ENCODE results near the gene FKBP10. TPM values are rescaled to one million over a fixed set of nuclear protein-coding genes. Genes with fewer than 3 reads are reported as not detected.

Gene FKBP10
- total and polyA plus RNA-seq, 4 donors = 70.5 to 260 (median 156) TPM

DNA sequence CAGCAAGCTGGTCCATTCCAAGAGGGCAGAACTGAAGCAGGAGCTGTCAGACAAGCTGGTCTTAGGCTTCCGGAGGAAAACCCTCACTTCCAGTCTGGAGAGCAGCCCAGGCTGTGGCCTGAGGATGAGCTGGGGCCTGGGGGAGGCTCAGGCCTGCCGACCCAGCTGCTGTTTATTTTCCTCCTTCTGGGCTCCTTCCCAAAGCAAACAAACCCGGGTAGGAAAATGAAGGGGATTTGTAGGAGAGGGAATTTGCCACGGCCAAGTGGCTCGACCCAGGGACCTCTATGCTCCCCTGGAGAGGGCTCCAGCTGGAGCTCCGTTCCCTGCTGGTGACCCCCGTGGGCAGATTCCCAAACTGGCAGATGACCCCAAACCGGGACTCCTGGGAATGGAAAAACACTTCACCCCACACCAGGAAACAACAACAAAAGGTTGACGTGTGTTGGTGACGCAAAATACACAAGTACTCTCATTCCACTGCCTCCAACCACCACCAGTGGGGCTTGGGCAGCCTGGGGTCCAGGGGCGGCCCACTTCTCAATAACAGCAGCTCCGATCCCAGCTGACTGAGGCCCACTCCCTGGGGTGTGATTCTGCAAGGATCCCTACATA lies 35.1 kb upstream of the FKBP10 start:
- DNase-seq = peak in 1 of 2 donors; percentile 78
- Histone ChIP-seq H3K36me3 (ENCODE audit: control insufficient read depth in 1 of 2, insufficient read depth in 2 of 2, low read length in 1 of 2) (no peaks in the 10 kb centered on the region), H3K27ac (ENCODE audit: low read depth in 1 of 2, low read length in 2 of 2) (peak overlapping the region in 1 of 2 donors; percentile 41), H3K4me1 (ENCODE audit: control insufficient read depth in 1 of 2, insufficient read depth in 2 of 2, low read length in 2 of 2) (no peaks in the 10 kb centered on the region), H3K9me3 (ENCODE audit: control insufficient read depth, low read length) (no peaks in the 10 kb centered on the region), H3K4me3 (ENCODE audit: low read length in 2 of 2) (no peak overlapping the region), H3K27me3 (ENCODE audit: control insufficient read depth in 1 of 2, insufficient read depth in 2 of 2, low read length in 1 of 2) (no peaks in the 10 kb centered on the region)
- WGBS, 2 donors = 19 to 22% methylated on average over 12 of the region's 12 CpGs
- peak; percentile 72 for ATAC-seq (ENCODE audit: low FRiP score)
- intact Hi-C loops (cut with DNase I) = no loop called here

DNA sequence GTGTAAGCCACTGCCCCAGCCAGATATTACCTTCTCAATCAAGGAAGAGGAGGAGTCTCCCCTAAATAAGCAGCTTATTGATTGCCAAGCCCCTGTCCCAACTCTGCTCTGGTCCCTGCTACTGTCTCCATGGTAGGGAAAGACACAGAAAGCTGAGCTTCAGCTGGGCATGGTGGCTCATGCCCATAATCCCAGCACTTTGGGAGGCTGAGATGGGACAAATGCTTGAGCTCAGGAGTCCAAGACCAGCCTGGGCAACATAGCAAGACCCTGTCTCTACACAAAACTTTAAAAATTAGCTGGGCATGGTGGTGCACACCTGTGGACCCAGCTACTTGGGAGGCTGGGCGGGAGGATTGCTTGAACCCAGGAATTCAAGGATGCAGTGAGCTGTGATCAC lies 32.9 kb upstream of the FKBP10 start:
- 95 to 100% methylated on average over 1 of the region's 1 CpG for WGBS, 2 donors
- intact Hi-C loops (cut with DNase I) = no loop called here
- DNase-seq = no peak
- no peak for ATAC-seq (ENCODE audit: low FRiP score)
- no peaks in the 10 kb centered on the region for H3K9me3 ChIP-seq (ENCODE audit: control insufficient read depth, low read length)
- no peaks in the 10 kb centered on the region for H3K36me3 ChIP-seq (ENCODE audit: control insufficient read depth in 1 of 2, insufficient read depth in 2 of 2, low read length in 1 of 2)
- no peak overlapping the region for H3K27ac ChIP-seq (ENCODE audit: low read depth in 1 of 2, low read length in 2 of 2)
- no peaks in the 10 kb centered on the region for H3K27me3 ChIP-seq (ENCODE audit: control insufficient read depth in 1 of 2, insufficient read depth in 2 of 2, low read length in 1 of 2)
- H3K4me1 ChIP-seq (ENCODE audit: control insufficient read depth in 1 of 2, insufficient read depth in 2 of 2, low read length in 2 of 2) = no peaks in the 10 kb centered on the region
- H3K4me3 ChIP-seq (ENCODE audit: low read length in 2 of 2) = no peak overlapping the region

DNA sequence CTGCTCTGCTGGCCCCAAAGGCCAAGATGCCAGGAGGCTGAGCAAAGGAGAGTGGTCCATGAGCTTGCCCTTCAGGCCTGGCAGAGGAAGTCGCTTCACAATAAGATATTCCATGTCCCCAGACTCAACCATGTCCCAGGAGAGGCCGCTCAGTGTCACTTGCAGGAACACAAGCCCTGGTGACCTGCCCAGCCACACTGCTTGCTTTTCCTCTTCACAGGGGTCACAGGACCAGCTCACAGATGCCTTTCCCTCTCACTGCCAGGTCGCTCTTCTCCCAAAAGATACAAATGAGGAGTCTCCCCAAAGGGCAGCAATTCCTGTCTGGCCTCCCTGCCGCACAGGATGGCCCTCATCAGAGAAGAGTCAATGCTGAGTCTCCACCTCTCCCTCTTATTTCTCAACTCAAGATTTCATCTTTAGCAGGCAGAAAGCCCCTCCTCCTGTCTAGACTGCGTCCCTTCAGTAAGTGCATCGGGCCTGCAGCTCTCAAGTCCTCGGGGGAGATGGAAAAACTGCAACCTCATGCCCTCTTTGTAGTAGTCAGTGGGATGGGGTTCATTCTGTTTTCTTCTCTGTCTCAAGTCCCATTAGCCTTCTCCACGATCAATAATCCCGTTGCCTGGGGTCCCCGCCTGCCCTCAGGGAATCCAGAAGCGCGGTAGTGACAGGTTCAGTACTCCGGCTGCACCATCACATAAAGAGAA lies 31.2 kb upstream of the FKBP10 start:
- Histone ChIP-seq H3K9me3 (ENCODE audit: control insufficient read depth, low read length) (no peaks in the 10 kb centered on the region), H3K4me1 (ENCODE audit: control insufficient read depth in 1 of 2, insufficient read depth in 2 of 2, low read length in 2 of 2) (peaks cover 0 to 6% of the 10 kb centered on the region in 2 donors), H3K27ac (ENCODE audit: low read depth in 1 of 2, low read length in 2 of 2) (no peak overlapping the region), H3K4me3 (ENCODE audit: low read length in 2 of 2) (no peak overlapping the region), H3K36me3 (ENCODE audit: control insufficient read depth in 1 of 2, insufficient read depth in 2 of 2, low read length in 1 of 2) (no peaks in the 10 kb centered on the region), H3K27me3 (ENCODE audit: control insufficient read depth in 1 of 2, insufficient read depth in 2 of 2, low read length in 1 of 2) (no peaks in the 10 kb centered on the region)
- DNase-seq (no peak), ATAC-seq (ENCODE audit: low FRiP score) (no peak)
- intact Hi-C loops (cut with DNase I) = no loop called here
- WGBS, 2 donors = 74 to 78% methylated on average over 13 of the region's 13 CpGs

DNA sequence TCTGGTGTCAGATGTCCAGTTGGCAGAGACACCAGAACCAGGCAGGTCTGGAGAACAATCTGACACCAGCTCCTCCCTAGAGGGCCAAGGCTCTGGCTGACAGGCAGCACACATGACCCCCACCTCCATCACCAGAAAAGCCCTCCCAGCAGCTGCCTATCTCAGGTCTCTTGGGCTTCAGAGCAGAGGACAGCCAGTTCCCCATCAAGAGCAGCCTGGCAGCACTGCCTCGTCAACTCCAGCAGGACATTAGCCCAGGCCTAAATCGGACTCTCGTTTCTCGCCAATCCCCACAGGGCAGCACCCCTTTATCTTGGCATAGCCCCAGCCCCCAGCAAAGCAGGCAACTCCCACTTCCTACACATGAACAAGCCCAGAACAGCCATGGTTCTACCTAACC lies 30.7 kb upstream of the FKBP10 start:
- no peaks in the 10 kb centered on the region for H3K36me3 ChIP-seq (ENCODE audit: control insufficient read depth in 1 of 2, insufficient read depth in 2 of 2, low read length in 1 of 2)
- H3K4me1 ChIP-seq (ENCODE audit: control insufficient read depth in 1 of 2, insufficient read depth in 2 of 2, low read length in 2 of 2) = peaks cover 0 to 6% of the 10 kb centered on the region in 2 donors
- H3K27me3 ChIP-seq (ENCODE audit: control insufficient read depth in 1 of 2, insufficient read depth in 2 of 2, low read length in 1 of 2) = no peaks in the 10 kb centered on the region
- no peaks in the 10 kb centered on the region for H3K9me3 ChIP-seq (ENCODE audit: control insufficient read depth, low read length)
- no peak overlapping the region for H3K4me3 ChIP-seq (ENCODE audit: low read length in 2 of 2)
- intact Hi-C loops (cut with DNase I) = no loop called here
- no peak overlapping the region for H3K27ac ChIP-seq (ENCODE audit: low read depth in 1 of 2, low read length in 2 of 2)
- ATAC-seq (ENCODE audit: low FRiP score) = no peak
- DNase-seq = no peak
- WGBS, 2 donors = 0 to 10% methylated on average over 4 of the region's 4 CpGs

DNA sequence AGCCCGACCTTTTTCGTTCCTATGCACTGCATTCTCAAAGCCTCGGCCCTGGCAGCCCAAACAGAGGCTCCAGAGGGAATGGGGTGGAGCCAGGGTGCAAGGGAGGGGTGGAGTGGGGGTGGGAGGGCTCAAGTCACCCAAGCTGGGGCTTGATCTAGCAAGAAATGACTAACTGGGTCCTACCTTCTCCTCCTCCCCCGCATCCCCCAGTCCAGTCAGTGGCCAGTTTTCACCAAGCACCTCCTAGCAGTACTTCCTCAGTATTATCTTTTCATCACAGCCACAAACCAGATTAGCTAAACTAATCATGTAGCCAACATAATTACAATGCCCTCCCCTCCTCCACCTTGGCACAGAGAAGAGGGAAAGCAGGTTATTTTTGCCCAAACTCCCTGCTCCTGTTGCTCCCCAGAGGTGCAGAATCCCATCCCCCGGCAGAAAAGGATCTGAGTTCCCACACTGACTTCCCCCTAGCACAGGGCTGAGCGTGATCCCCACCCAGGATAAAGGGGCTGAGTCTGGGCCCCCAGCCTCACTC lies 28.5 kb upstream of the FKBP10 start:
- H3K36me3 ChIP-seq (ENCODE audit: control insufficient read depth in 1 of 2, insufficient read depth in 2 of 2, low read length in 1 of 2) = no peaks in the 10 kb centered on the region
- no peaks in the 10 kb centered on the region for H3K9me3 ChIP-seq (ENCODE audit: control insufficient read depth, low read length)
- DNase-seq (no peak), ATAC-seq (ENCODE audit: low FRiP score) (peak; percentile 22)
- H3K27me3 ChIP-seq (ENCODE audit: control insufficient read depth in 1 of 2, insufficient read depth in 2 of 2, low read length in 1 of 2) = no peaks in the 10 kb centered on the region
- no peak overlapping the region for H3K27ac ChIP-seq (ENCODE audit: low read depth in 1 of 2, low read length in 2 of 2)
- H3K4me1 ChIP-seq (ENCODE audit: control insufficient read depth in 1 of 2, insufficient read depth in 2 of 2, low read length in 2 of 2) = peaks cover 0 to 6% of the 10 kb centered on the region in 2 donors
- WGBS, 2 donors = 17 to 19% methylated on average over 6 of the region's 6 CpGs
- intact Hi-C loops (cut with DNase I) = no loop called here
- H3K4me3 ChIP-seq (ENCODE audit: low read length in 2 of 2) = no peak overlapping the region

DNA sequence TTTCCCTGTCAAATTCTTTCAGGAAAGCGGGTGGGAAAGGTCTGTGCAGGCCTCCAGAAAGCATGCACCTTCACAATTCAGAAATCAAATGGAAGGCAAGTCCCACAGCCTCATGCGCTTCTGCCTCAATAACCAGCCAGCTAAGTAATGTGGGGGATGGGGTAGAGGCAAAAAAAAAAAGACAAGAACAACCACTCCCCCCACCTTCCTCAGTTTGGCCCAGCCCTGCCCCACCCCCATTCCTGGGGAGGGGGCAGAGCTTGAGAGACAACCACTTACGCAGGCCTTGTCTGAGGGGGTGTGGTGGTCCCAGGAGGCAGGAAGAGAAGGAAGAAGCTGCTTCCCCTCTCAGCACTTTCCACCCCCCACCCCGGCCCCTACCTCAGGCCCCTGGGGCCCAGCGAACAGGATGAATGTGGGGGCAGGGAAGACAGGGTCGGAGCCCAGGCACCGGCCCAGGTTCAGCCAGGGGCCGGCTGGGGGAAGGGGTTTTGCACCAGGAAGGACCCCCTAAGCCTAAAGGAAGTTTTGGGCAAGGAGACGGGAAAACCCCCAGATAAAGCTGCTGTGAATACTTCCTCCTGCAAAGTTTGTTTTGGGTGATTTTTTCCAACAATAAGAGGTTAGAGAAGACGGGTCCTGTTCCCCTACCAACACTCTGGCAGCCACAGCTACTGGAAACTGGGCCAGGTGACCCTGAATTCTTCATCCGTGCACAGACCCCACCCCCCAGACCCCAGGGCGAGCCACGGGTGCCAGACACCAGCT lies 27.5 kb upstream of the FKBP10 start:
- 11 to 12% methylated on average over 12 to 13 of the region's 13 CpGs for WGBS, 2 donors
- H3K27me3 ChIP-seq (ENCODE audit: control insufficient read depth in 1 of 2, insufficient read depth in 2 of 2, low read length in 1 of 2) = no peaks in the 10 kb centered on the region
- intact Hi-C loops (cut with DNase I) = no loop called here

DNA sequence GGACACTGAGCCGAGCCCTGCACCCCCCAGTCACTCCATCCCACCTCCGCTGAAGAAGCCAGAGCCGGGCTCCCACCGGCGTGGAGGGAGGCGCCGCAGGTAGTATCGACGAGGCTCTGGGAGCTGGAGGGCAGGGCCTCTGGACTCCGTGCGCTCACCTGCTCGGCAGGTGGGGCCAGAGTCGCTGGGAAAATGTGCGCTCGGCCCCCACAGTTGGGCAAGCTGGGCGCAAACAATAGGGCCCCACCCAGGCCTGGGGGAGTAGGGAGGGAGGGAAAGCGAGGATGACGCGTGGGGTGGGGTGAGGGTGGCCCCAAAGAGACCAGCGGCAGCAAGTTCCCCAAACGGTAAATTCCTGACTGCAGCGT lies 27.0 kb upstream of the FKBP10 start:
- intact Hi-C loops (cut with DNase I) = no loop called here
- H3K4me1 ChIP-seq (ENCODE audit: control insufficient read depth in 1 of 2, insufficient read depth in 2 of 2, low read length in 2 of 2) = peaks cover 0 to 6% of the 10 kb centered on the region in 2 donors
- peak overlapping the region; percentile 31 to 51 for H3K4me3 ChIP-seq (ENCODE audit: low read length in 2 of 2)
- ATAC-seq (ENCODE audit: low FRiP score) (peak; percentile 24), DNase-seq (no peak)
- H3K27me3 ChIP-seq (ENCODE audit: control insufficient read depth in 1 of 2, insufficient read depth in 2 of 2, low read length in 1 of 2) = no peaks in the 10 kb centered on the region
- H3K9me3 ChIP-seq (ENCODE audit: control insufficient read depth, low read length) = no peaks in the 10 kb centered on the region
- no peaks in the 10 kb centered on the region for H3K36me3 ChIP-seq (ENCODE audit: control insufficient read depth in 1 of 2, insufficient read depth in 2 of 2, low read length in 1 of 2)
- WGBS, 2 donors = 1% methylated on average over 21 to 22 of the region's 22 CpGs
- H3K27ac ChIP-seq (ENCODE audit: low read depth in 1 of 2, low read length in 2 of 2) = no peak overlapping the region

More for the DNA sequence above, 27.5 kb upstream of the FKBP10 start:
- no peaks in the 10 kb centered on the region for H3K36me3 ChIP-seq (ENCODE audit: control insufficient read depth in 1 of 2, insufficient read depth in 2 of 2, low read length in 1 of 2)
- ATAC-seq (ENCODE audit: low FRiP score) (no peak), DNase-seq (no peak)
- peak overlapping the region; percentile 31 to 51 for H3K4me3 ChIP-seq (ENCODE audit: low read length in 2 of 2)
- H3K4me1 ChIP-seq (ENCODE audit: control insufficient read depth in 1 of 2, insufficient read depth in 2 of 2, low read length in 2 of 2) = peaks cover 0 to 6% of the 10 kb centered on the region in 2 donors
- H3K9me3 ChIP-seq (ENCODE audit: control insufficient read depth, low read length) = no peaks in the 10 kb centered on the region
- no peak overlapping the region for H3K27ac ChIP-seq (ENCODE audit: low read depth in 1 of 2, low read length in 2 of 2)

DNA sequence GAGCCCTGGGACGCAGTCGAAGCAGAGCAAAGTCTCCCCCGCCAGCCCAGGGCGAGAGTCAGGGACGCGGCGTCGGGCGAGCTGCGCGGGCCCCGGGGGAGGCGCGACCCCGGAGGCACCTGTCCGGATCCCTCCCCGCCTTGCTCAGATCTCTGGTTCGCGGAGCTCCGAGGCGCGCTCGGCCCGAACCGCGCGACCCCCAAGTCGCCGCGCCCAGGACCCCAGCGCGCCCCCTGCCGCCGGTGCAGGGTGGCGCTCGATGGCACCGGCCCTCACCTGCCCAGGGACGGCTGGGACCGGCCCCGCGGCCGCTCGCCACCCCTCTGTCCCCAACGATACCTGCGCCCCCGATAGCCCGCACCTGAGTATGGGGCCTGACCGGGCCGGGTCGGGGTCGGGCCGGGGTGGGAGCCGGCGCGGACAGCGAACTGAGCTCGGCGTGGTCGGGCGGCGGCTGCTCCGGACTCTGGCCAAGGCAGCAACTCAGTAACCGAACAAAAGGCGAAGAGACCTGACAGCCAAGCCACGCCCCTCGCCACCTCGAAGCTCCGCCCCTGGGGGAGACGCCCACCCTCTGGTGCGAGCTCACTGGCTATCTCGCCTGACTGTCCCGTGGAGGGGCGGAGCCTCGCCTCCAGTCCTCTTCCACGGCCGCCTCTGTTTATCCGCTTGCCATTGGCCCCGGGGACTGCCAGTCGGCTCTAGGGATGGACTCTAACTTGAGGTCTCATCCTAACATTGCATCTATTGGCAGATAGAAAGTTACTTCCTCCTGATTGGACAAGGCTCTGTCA lies 26.4 kb upstream of the FKBP10 start, which contains the start of gene JUP:
TSS of gene JUP (minus strand) at position 485 of the 794 bp plus-strand sequence. CDS start 14,857 bp downstream, outside the sequence.
- peak; percentile 96 for ATAC-seq (ENCODE audit: low FRiP score)
- DNase-seq = peak; percentile 99
- Histone ChIP-seq H3K27me3 (ENCODE audit: control insufficient read depth in 1 of 2, insufficient read depth in 2 of 2, low read length in 1 of 2) (no peaks in the 10 kb centered on the region), H3K4me1 (ENCODE audit: control insufficient read depth in 1 of 2, insufficient read depth in 2 of 2, low read length in 2 of 2) (peaks cover 0 to 6% of the 10 kb centered on the region in 2 donors), H3K4me3 (ENCODE audit: low read length in 2 of 2) (peak within 1 kb of the TSS; percentile 31 to 51), H3K27ac (ENCODE audit: low read depth in 1 of 2, low read length in 2 of 2) (no peak within 1 kb of the TSS), H3K9me3 (ENCODE audit: control insufficient read depth, low read length) (no peaks in the 10 kb centered on the region), H3K36me3 (ENCODE audit: control insufficient read depth in 1 of 2, insufficient read depth in 2 of 2, low read length in 1 of 2) (no peaks in the 10 kb centered on the region)
- WGBS, 2 donors = 1% methylated on average over 27 to 79 of the region's 79 CpGs
- intact Hi-C loops (cut with DNase I) = no loop called here
